GM12892 (cell line): ENCODE data around the gene OR2AP1.

Source experiments
- POLR2A ChIP-seq: IDR thresholded peaks from 2 replicates; pipeline ENCODE4 v1.6.1; 2011; ENCODE audit warnings: low read depth, low read length, control low read depth
- POLR2AphosphoS5 ChIP-seq: IDR thresholded peaks from 2 replicates; pipeline ENCODE4 v1.6.1; 2011; ENCODE audit warnings: low read depth, low read length, control low read depth
- TAF1 ChIP-seq: IDR thresholded peaks from 2 replicates; pipeline ENCODE4 v1.6.1; 2011; ENCODE audit warnings: low read depth, mild to moderate bottlenecking, control low read depth, low read length, borderline replicate concordance

DNA sequence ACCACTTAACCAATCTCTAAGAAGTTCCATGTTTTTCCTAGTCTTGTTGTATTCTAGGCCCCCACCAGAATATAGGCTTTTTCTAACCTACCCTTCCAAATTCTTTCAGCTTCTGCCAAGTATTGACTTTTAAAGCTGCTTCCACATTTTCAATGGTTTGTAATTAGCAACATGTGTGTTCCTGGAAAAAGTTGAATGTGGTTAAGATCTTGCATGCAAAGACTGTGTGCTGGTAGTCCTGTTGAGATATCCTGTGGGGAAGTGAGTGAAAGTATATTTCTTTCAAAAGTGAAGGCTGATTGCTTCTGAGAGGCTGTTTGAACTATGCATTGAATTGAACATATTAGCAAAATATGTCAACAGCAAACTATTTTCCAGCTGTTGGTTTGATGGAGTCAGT is 23.5 kb upstream of the OR2AP1 start:
- TF ChIP-seq TAF1 (no peak), POLR2AphosphoS5 (no peak), POLR2A (no peak)
